ENCODE measurements around the gene PUS1. TPM values are rescaled to one million over a fixed set of nuclear protein-coding genes. Genes with fewer than 3 reads are reported as not detected.

PUS1 gene
- total and polyA plus RNA-seq, 2 donors (not counting 1 experiment from before 2014, with no cell fraction given), result 50.1 to 99.5 TPM

DNA sequence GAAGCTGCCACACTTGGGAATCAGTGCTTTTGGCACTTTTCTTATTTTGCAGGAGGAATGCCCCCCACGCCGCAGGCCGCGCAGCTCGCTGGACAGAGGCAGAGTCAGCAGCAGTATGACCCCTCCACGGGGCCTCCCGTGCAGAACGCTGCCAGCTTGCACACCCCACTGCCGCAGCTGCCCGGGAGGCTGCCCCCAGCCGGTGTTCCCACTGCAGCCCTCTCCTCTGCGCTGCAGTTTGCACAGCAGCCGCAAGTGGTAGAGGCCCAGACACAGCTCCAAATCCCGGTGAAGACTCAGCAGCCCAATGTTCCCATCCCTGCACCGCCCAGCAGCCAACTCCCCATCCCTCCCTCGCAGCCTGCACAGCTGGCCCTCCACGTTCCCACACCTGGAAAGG, 53.0 kb downstream of the PUS1 start:
- no peaks in the 10 kb centered on the region for H3K9me3 ChIP-seq (ENCODE audit: control extremely low read depth in 1 of 3, control insufficient read depth in 2 of 3, insufficient read depth in 1 of 3, low read length in 2 of 3)
- no peak for ATAC-seq (ENCODE audit: low read depth)
- no peaks in the 10 kb centered on the region for H3K27me3 ChIP-seq (replicated peaks in 1 of 4; ENCODE audit: control extremely low read depth in 1 of 4, control insufficient read depth in 3 of 4, insufficient read depth in 4 of 4, low read length in 3 of 4)
- peaks cover 0 to 72% of the 10 kb centered on the region in 2 experiments for H3K36me3 ChIP-seq (replicated peaks in 1 of 2; ENCODE audit: control extremely low read depth in 1 of 2, control insufficient read depth in 1 of 2, extremely low read depth in 1 of 2, insufficient read depth in 2 of 2, low read length in 1 of 2)
- no peak overlapping the region for H3K9ac ChIP-seq (ENCODE audit: low read length)
- H4K20me1 ChIP-seq (ENCODE audit: control insufficient read depth, insufficient read depth, low read length, poor library complexity, severe bottlenecking), result peaks cover 31% of the 10 kb centered on the region
- no peak overlapping the region for H2AFZ ChIP-seq (ENCODE audit: insufficient read depth, low read depth, low read length, poor library complexity, severe bottlenecking)
- H3K4me3 ChIP-seq (ENCODE audit: control extremely low read depth in 1 of 5, extremely low read depth in 1 of 5, insufficient read depth in 1 of 5, low read depth in 2 of 5, low read length in 4 of 5), result no peak overlapping the region
- intact Hi-C loops (cut with micrococcal nuclease), result no loop called here
- no peaks in the 10 kb centered on the region for H3K4me1 ChIP-seq (ENCODE audit: control insufficient read depth in 2 of 2, insufficient read depth in 2 of 2, low read length in 2 of 2)
- no peak overlapping the region for H3K27ac Mint-ChIP-seq
- ChIA-PET POLR2A (no interaction called here), CTCF (interaction anchor here (0.7 to 1.0 kb wide), 2 partner anchors 19 to 20 kb away, joined by 3 to 5 read pairs; no protein-coding TSS in a partner anchor)
- no peaks in the 10 kb centered on the region for H3K9me3 Mint-ChIP-seq (ENCODE audit: insufficient read depth)
- H3K4me2 ChIP-seq (replicated peaks; ENCODE audit: low read depth, low read length, poor library complexity, severe bottlenecking), result no peak overlapping the region
- H3K79me2 ChIP-seq (ENCODE audit: control insufficient read depth, insufficient read depth, low read length), result peaks cover 22% of the 10 kb centered on the region
- no peak overlapping the region for H3K4me3 Mint-ChIP-seq
- WGBS (ENCODE audit: insufficient coverage), result 97% methylated on average over 15 of the region's 17 CpGs
- no peak overlapping the region for H3K27ac ChIP-seq (ENCODE audit: low read length in 2 of 2)
- no peaks in the 10 kb centered on the region for H3K4me1 Mint-ChIP-seq
- no peak for DNase-seq
- no peak for TF ChIP-seq EZH2 (IDR thresholded peaks at IDR 0.05; ENCODE audit: borderline replicate concordance, insufficient read depth, low read depth, low read length, poor library complexity, severe bottlenecking)
- TF ChIP-seq, protein P1, sequence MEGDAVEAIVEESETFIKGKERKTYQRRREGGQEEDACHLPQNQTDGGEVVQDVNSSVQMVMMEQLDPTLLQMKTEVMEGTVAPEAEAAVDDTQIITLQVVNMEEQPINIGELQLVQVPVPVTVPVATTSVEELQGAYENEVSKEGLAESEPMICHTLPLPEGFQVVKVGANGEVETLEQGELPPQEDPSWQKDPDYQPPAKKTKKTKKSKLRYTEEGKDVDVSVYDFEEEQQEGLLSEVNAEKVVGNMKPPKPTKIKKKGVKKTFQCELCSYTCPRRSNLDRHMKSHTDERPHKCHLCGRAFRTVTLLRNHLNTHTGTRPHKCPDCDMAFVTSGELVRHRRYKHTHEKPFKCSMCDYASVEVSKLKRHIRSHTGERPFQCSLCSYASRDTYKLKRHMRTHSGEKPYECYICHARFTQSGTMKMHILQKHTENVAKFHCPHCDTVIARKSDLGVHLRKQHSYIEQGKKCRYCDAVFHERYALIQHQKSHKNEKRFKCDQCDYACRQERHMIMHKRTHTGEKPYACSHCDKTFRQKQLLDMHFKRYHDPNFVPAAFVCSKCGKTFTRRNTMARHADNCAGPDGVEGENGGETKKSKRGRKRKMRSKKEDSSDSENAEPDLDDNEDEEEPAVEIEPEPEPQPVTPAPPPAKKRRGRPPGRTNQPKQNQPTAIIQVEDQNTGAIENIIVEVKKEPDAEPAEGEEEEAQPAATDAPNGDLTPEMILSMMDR (IDR thresholded peaks at IDR 0.05), result no peak
- no peaks in the 10 kb centered on the region for H3K27me3 Mint-ChIP-seq

DNA sequence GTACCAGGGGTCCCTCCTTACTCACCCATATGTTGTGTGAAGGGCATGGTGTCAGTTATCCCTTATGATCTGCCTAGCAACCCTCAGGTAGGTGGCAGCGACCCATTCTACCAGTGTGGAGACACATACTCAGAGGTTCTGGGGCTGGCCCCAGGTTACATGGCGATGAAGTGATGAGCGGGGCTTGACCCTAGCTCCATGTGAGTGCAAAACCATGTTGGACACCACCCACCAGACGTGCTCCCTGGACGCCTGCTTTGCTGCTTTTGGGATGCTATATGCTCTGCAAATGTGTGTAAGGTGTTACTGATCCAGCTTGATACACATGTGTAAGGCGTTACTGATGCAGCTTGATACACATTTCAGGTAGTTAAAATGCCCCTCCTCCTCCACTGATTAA, 54.0 kb downstream of the PUS1 start:
- Histone ChIP-seq H3K4me2 (replicated peaks; ENCODE audit: low read depth, low read length, poor library complexity, severe bottlenecking) (no peak overlapping the region), H3K36me3 (replicated peaks in 1 of 2; ENCODE audit: control extremely low read depth in 1 of 2, control insufficient read depth in 1 of 2, extremely low read depth in 1 of 2, insufficient read depth in 2 of 2, low read length in 1 of 2) (peaks cover 0 to 75% of the 10 kb centered on the region in 2 experiments), H2AFZ (ENCODE audit: insufficient read depth, low read depth, low read length, poor library complexity, severe bottlenecking) (no peak overlapping the region), H3K9me3 (ENCODE audit: control extremely low read depth in 1 of 3, control insufficient read depth in 2 of 3, insufficient read depth in 1 of 3, low read length in 2 of 3) (no peaks in the 10 kb centered on the region), H3K79me2 (ENCODE audit: control insufficient read depth, insufficient read depth, low read length) (peaks cover 13% of the 10 kb centered on the region), H3K27ac (ENCODE audit: low read length in 2 of 2) (no peak overlapping the region), H3K9ac (ENCODE audit: low read length) (no peak overlapping the region), H3K27me3 (replicated peaks in 1 of 4; ENCODE audit: control extremely low read depth in 1 of 4, control insufficient read depth in 3 of 4, insufficient read depth in 4 of 4, low read length in 3 of 4) (no peaks in the 10 kb centered on the region), H3K4me1 (ENCODE audit: control insufficient read depth in 2 of 2, insufficient read depth in 2 of 2, low read length in 2 of 2) (no peaks in the 10 kb centered on the region), H4K20me1 (ENCODE audit: control insufficient read depth, insufficient read depth, low read length, poor library complexity, severe bottlenecking) (peaks cover 22% of the 10 kb centered on the region), H3K4me3 (ENCODE audit: control extremely low read depth in 1 of 5, extremely low read depth in 1 of 5, insufficient read depth in 1 of 5, low read depth in 2 of 5, low read length in 4 of 5) (no peak overlapping the region)
- ATAC-seq (ENCODE audit: low read depth), result no peak
- no peak for DNase-seq
- H3K4me3 Mint-ChIP-seq, result no peak overlapping the region
- intact Hi-C loops (cut with micrococcal nuclease), result no loop called here
- TF ChIP-seq, protein P1 (IDR thresholded peaks at IDR 0.05), result no peak
- no peak for TF ChIP-seq EZH2 (IDR thresholded peaks at IDR 0.05; ENCODE audit: borderline replicate concordance, insufficient read depth, low read depth, low read length, poor library complexity, severe bottlenecking)
- H3K27me3 Mint-ChIP-seq, result no peaks in the 10 kb centered on the region
- POLR2A ChIA-PET, result no interaction called here
- CTCF ChIA-PET, result interaction anchor here (0.7 to 1.0 kb wide), 3 partner anchors 18 to 133 kb away, joined by 3 to 5 read pairs (median 4); no protein-coding TSS in a partner anchor
- no peaks in the 10 kb centered on the region for H3K9me3 Mint-ChIP-seq (ENCODE audit: insufficient read depth)
- no peaks in the 10 kb centered on the region for H3K4me1 Mint-ChIP-seq
- WGBS (ENCODE audit: insufficient coverage), result 98% methylated on average over 5 of the region's 6 CpGs
- no peak overlapping the region for H3K27ac Mint-ChIP-seq
